ENCODE data around the gene MSGN1. TPM values are rescaled to one million over a fixed set of nuclear protein-coding genes. Genes with fewer than 3 reads are reported as not detected.

MSGN1 gene
- total RNA-seq, 1 donor from 2014 or later, result not detected

DNA sequence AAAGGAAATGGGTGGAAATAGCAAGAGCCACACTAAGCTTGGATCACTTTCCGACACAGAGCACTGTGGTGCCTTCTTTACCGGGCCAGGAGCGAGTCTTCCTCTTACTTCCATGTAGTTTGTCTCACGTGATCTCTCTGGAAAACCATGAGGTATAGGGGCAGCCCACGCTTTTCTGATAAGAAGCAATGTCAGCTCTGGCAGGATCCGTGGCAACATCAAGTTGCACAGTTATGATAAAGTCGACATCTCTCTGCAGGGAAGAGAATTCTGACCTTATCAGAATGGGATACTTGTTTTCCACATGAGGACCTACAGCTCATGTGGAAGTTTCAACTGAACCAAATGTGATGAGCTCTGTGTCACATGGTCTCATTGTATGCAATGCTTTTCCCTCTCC is 29.5 kb downstream of the MSGN1 start:
- H3K4me3 ChIP-seq (ENCODE audit: low read length in 3 of 3), result no peak overlapping the region
- H3K27me3 ChIP-seq (ENCODE audit: control insufficient read depth in 3 of 3, insufficient read depth in 3 of 3, low read length in 3 of 3), result no peaks in the 10 kb centered on the region
- H3K4me1 ChIP-seq (ENCODE audit: control insufficient read depth in 3 of 3, insufficient read depth in 3 of 3, low read length in 3 of 3), result peaks cover 0 to 2% (median 0%) of the 10 kb centered on the region in 3 donors
- H3K9me3 ChIP-seq (ENCODE audit: control insufficient read depth in 3 of 3, low read length in 3 of 3), result no peaks in the 10 kb centered on the region
- no peaks in the 10 kb centered on the region for H3K36me3 ChIP-seq (ENCODE audit: control insufficient read depth in 3 of 3, insufficient read depth in 3 of 3, low read length in 3 of 3)
- no peak overlapping the region for H3K27ac ChIP-seq (ENCODE audit: low read depth, low read length)
- H3K9ac ChIP-seq (ENCODE audit: low read depth in 1 of 3, low read length in 3 of 3), result no peak overlapping the region

DNA sequence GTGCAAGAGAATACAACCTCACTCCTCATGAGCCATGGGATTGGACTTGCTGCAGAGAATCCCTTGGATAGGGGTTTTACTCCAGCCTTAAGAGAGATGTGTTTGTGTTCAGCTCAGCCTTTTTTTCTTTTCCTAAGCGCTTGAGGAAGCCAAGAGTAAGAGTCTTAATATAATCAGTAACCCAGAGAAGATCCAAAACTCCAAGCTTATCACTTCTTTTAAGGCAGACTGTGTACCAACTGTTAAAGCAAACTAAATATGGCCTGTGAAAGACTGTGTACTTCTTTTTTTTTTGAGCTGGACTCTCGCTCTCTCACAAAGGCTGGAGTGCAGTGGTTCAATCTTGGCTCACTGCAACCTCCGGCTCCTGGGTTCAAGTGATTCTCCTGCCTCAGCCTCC is 30.4 kb downstream of the MSGN1 start:
- Histone ChIP-seq H3K27ac (ENCODE audit: low read depth, low read length) (no peak overlapping the region), H3K27me3 (ENCODE audit: control insufficient read depth in 3 of 3, insufficient read depth in 3 of 3, low read length in 3 of 3) (no peaks in the 10 kb centered on the region), H3K4me1 (ENCODE audit: control insufficient read depth in 3 of 3, insufficient read depth in 3 of 3, low read length in 3 of 3) (peaks cover 0 to 2% (median 0%) of the 10 kb centered on the region in 3 donors), H3K9ac (ENCODE audit: low read depth in 1 of 3, low read length in 3 of 3) (no peak overlapping the region), H3K4me3 (ENCODE audit: low read length in 3 of 3) (no peak overlapping the region), H3K36me3 (ENCODE audit: control insufficient read depth in 3 of 3, insufficient read depth in 3 of 3, low read length in 3 of 3) (no peaks in the 10 kb centered on the region), H3K9me3 (ENCODE audit: control insufficient read depth in 3 of 3, low read length in 3 of 3) (no peaks in the 10 kb centered on the region)

GRCh38 chr2:17847236-17847635 is 31.0 kb downstream of the MSGN1 start:
- Histone ChIP-seq H3K9me3 (ENCODE audit: control insufficient read depth in 3 of 3, low read length in 3 of 3) (no peaks in the 10 kb centered on the region), H3K36me3 (ENCODE audit: control insufficient read depth in 3 of 3, insufficient read depth in 3 of 3, low read length in 3 of 3) (no peaks in the 10 kb centered on the region), H3K4me3 (ENCODE audit: low read length in 3 of 3) (no peak overlapping the region), H3K9ac (ENCODE audit: low read depth in 1 of 3, low read length in 3 of 3) (no peak overlapping the region), H3K27ac (ENCODE audit: low read depth, low read length) (no peak overlapping the region), H3K4me1 (ENCODE audit: control insufficient read depth in 3 of 3, insufficient read depth in 3 of 3, low read length in 3 of 3) (peaks cover 2 to 7% (median 4%) of the 10 kb centered on the region in 3 donors), H3K27me3 (ENCODE audit: control insufficient read depth in 3 of 3, insufficient read depth in 3 of 3, low read length in 3 of 3) (peaks cover 0 to 3% (median 0%) of the 10 kb centered on the region in 3 donors)

- Histone ChIP-seq H3K9ac (ENCODE audit: low read depth in 1 of 3, low read length in 3 of 3) (no peak overlapping the region), H3K27me3 (ENCODE audit: control insufficient read depth in 3 of 3, insufficient read depth in 3 of 3, low read length in 3 of 3) (peaks cover 0 to 4% (median 0%) of the 10 kb centered on the region in 3 donors), H3K9me3 (ENCODE audit: control insufficient read depth in 3 of 3, low read length in 3 of 3) (no peaks in the 10 kb centered on the region), H3K4me3 (ENCODE audit: low read length in 3 of 3) (no peak overlapping the region), H3K36me3 (ENCODE audit: control insufficient read depth in 3 of 3, insufficient read depth in 3 of 3, low read length in 3 of 3) (no peaks in the 10 kb centered on the region), H3K27ac (ENCODE audit: low read depth, low read length) (no peak overlapping the region), H3K4me1 (ENCODE audit: control insufficient read depth in 3 of 3, insufficient read depth in 3 of 3, low read length in 3 of 3) (peaks cover 2 to 7% (median 4%) of the 10 kb centered on the region in 3 donors)
These were observed 33.0 kb downstream of the MSGN1 start for GRCh38 chr2:17849275-17849674.

DNA sequence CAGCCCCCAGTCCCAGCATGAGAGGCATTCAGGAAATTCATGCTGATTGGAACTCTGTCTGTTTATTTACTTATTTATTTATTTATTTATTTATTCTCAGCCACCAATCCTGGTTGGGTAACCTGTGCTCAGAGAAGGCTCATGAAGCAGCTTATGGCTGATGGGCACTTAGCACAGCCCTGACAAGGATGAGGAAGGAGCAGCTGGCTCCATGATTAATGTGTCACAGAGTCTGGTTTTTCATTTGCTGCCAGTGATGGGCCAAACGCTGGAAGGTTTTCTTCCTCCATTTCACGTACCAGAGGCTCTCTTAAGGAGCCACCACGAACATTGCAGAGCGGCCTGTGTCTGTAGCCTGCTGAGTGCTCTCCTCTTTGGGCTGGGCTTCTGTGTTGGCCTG is 33.9 kb downstream of the MSGN1 start:
- Histone ChIP-seq H3K9me3 (ENCODE audit: control insufficient read depth in 3 of 3, low read length in 3 of 3) (no peaks in the 10 kb centered on the region), H3K9ac (ENCODE audit: low read depth in 1 of 3, low read length in 3 of 3) (no peak overlapping the region), H3K36me3 (ENCODE audit: control insufficient read depth in 3 of 3, insufficient read depth in 3 of 3, low read length in 3 of 3) (no peaks in the 10 kb centered on the region), H3K4me1 (ENCODE audit: control insufficient read depth in 3 of 3, insufficient read depth in 3 of 3, low read length in 3 of 3) (peaks cover 2 to 7% (median 4%) of the 10 kb centered on the region in 3 donors), H3K27ac (ENCODE audit: low read depth, low read length) (no peak overlapping the region), H3K27me3 (ENCODE audit: control insufficient read depth in 3 of 3, insufficient read depth in 3 of 3, low read length in 3 of 3) (peaks cover 0 to 4% (median 0%) of the 10 kb centered on the region in 3 donors), H3K4me3 (ENCODE audit: low read length in 3 of 3) (no peak overlapping the region)

GRCh38 chr2:17851731-17852585 is 35.7 kb downstream of the MSGN1 start:
- no peak overlapping the region for H3K4me3 ChIP-seq (ENCODE audit: low read length in 3 of 3)
- no peaks in the 10 kb centered on the region for H3K9me3 ChIP-seq (ENCODE audit: control insufficient read depth in 3 of 3, low read length in 3 of 3)
- H3K27ac ChIP-seq (ENCODE audit: low read depth, low read length), result no peak overlapping the region
- peaks cover 0 to 4% (median 0%) of the 10 kb centered on the region in 3 donors for H3K27me3 ChIP-seq (ENCODE audit: control insufficient read depth in 3 of 3, insufficient read depth in 3 of 3, low read length in 3 of 3)
- no peaks in the 10 kb centered on the region for H3K36me3 ChIP-seq (ENCODE audit: control insufficient read depth in 3 of 3, insufficient read depth in 3 of 3, low read length in 3 of 3)
- H3K4me1 ChIP-seq (ENCODE audit: control insufficient read depth in 3 of 3, insufficient read depth in 3 of 3, low read length in 3 of 3), result peaks cover 2 to 7% (median 4%) of the 10 kb centered on the region in 3 donors
- no peak overlapping the region for H3K9ac ChIP-seq (ENCODE audit: low read depth in 1 of 3, low read length in 3 of 3)

DNA sequence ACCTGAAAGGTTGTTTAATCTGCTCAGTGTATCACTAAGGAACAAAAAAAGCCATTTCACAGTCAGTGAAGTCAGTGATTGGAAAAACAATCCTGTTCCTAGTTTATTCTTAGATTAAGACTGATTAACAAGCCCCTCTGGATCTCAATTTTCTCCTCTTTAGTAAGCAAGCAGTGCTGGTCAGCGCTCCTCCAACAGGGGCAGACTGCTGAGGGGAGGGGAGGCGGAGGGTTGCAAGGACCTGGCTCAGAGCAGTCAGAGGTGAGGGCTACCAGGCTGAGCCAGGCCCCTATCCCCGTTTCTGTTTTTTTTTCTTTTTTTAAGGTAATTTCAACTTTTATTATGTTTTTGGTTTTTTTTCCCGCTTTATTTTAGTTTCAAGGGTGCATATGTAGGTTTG is 37.5 kb downstream of the MSGN1 start:
- H3K9me3 ChIP-seq (ENCODE audit: control insufficient read depth in 3 of 3, low read length in 3 of 3), result no peaks in the 10 kb centered on the region
- H3K27me3 ChIP-seq (ENCODE audit: control insufficient read depth in 3 of 3, insufficient read depth in 3 of 3, low read length in 3 of 3), result peaks cover 0 to 4% (median 0%) of the 10 kb centered on the region in 3 donors
- H3K4me3 ChIP-seq (ENCODE audit: low read length in 3 of 3), result no peak overlapping the region
- H3K4me1 ChIP-seq (ENCODE audit: control insufficient read depth in 3 of 3, insufficient read depth in 3 of 3, low read length in 3 of 3), result peaks cover 2 to 7% (median 4%) of the 10 kb centered on the region in 3 donors
- H3K27ac ChIP-seq (ENCODE audit: low read depth, low read length), result no peak overlapping the region
- H3K36me3 ChIP-seq (ENCODE audit: control insufficient read depth in 3 of 3, insufficient read depth in 3 of 3, low read length in 3 of 3), result no peaks in the 10 kb centered on the region
- H3K9ac ChIP-seq (ENCODE audit: low read depth in 1 of 3, low read length in 3 of 3), result no peak overlapping the region

- H3K27ac ChIP-seq (ENCODE audit: low read depth, low read length), result no peak overlapping the region
- H3K9me3 ChIP-seq (ENCODE audit: control insufficient read depth in 3 of 3, low read length in 3 of 3), result no peaks in the 10 kb centered on the region
- H3K9ac ChIP-seq (ENCODE audit: low read depth in 1 of 3, low read length in 3 of 3), result no peak overlapping the region
- H3K4me3 ChIP-seq (ENCODE audit: low read length in 3 of 3), result no peak overlapping the region
- H3K4me1 ChIP-seq (ENCODE audit: control insufficient read depth in 3 of 3, insufficient read depth in 3 of 3, low read length in 3 of 3), result peaks cover 0 to 2% (median 2%) of the 10 kb centered on the region in 3 donors
- H3K27me3 ChIP-seq (ENCODE audit: control insufficient read depth in 3 of 3, insufficient read depth in 3 of 3, low read length in 3 of 3), result peaks cover 0 to 3% (median 0%) of the 10 kb centered on the region in 3 donors
- H3K36me3 ChIP-seq (ENCODE audit: control insufficient read depth in 3 of 3, insufficient read depth in 3 of 3, low read length in 3 of 3), result no peaks in the 10 kb centered on the region
These were observed 40.8 kb downstream of the MSGN1 start for GRCh38 chr2:17857021-17857420.

GRCh38 chr2:17858064-17858463 is 41.8 kb downstream of the MSGN1 start:
- H3K4me3 ChIP-seq (ENCODE audit: low read length in 3 of 3), result no peak overlapping the region
- no peak overlapping the region for H3K27ac ChIP-seq (ENCODE audit: low read depth, low read length)
- H3K4me1 ChIP-seq (ENCODE audit: control insufficient read depth in 3 of 3, insufficient read depth in 3 of 3, low read length in 3 of 3), result no peaks in the 10 kb centered on the region

GRCh38 chr2:17863539-17863938 is 47.3 kb downstream of the MSGN1 start:
- Histone ChIP-seq H3K36me3 (ENCODE audit: control insufficient read depth in 3 of 3, insufficient read depth in 3 of 3, low read length in 3 of 3) (no peaks in the 10 kb centered on the region), H3K27me3 (ENCODE audit: control insufficient read depth in 3 of 3, insufficient read depth in 3 of 3, low read length in 3 of 3) (no peaks in the 10 kb centered on the region), H3K4me1 (ENCODE audit: control insufficient read depth in 3 of 3, insufficient read depth in 3 of 3, low read length in 3 of 3) (no peaks in the 10 kb centered on the region), H3K27ac (ENCODE audit: low read depth, low read length) (no peak overlapping the region), H3K9ac (ENCODE audit: low read depth in 1 of 3, low read length in 3 of 3) (no peak overlapping the region), H3K9me3 (ENCODE audit: control insufficient read depth in 3 of 3, low read length in 3 of 3) (no peaks in the 10 kb centered on the region), H3K4me3 (ENCODE audit: low read length in 3 of 3) (no peak overlapping the region)

More at GRCh38 chr2:17858064-17858463, 41.8 kb downstream of the MSGN1 start:
- Histone ChIP-seq H3K9me3 (ENCODE audit: control insufficient read depth in 3 of 3, low read length in 3 of 3) (no peaks in the 10 kb centered on the region), H3K9ac (ENCODE audit: low read depth in 1 of 3, low read length in 3 of 3) (no peak overlapping the region), H3K36me3 (ENCODE audit: control insufficient read depth in 3 of 3, insufficient read depth in 3 of 3, low read length in 3 of 3) (no peaks in the 10 kb centered on the region), H3K27me3 (ENCODE audit: control insufficient read depth in 3 of 3, insufficient read depth in 3 of 3, low read length in 3 of 3) (no peaks in the 10 kb centered on the region)

All from skeletal muscle tissue (tissue), 4 donors.